Lung (tissue), 12 donors: Measurements from ENCODE around the gene ASPSCR1. TPM values are rescaled to one million over a fixed set of nuclear protein-coding genes. Genes with fewer than 3 reads are reported as not detected.
A peak's percentile ranks its signal among the peaks of the same experiment; 100 is the strongest.

ENCODE experiments used
- ATAC-seq: fragments of 200-7000 bp; cut with Tn5 transposase; one replicate; pipeline ENCODE4 v1.9.1; 2020; ENCODE audit warnings: moderate number of reproducible peaks; ENCODE audit not compliant: insufficient read depth, low FRiP score
- DNase-seq, 3 donors: peaks; one replicate each; pipeline ENCODE4 v3.0.0-alpha.2; 2013 to 2017
- H3K27ac ChIP-seq, 2 donors: one replicate each; pipeline ENCODE4 v1.5.1; 2013; ENCODE audit warnings: mild to moderate bottlenecking in 2 of 2, moderate library complexity in 2 of 2, control low read depth in 1 of 2, inconsistent platforms in 1 of 2, low read depth in 1 of 2, low read length in 1 of 2
- H3K27me3 ChIP-seq, 3 donors: one replicate each; pipeline ENCODE4 v1.5.1; 2013; ENCODE audit warnings: low read length in 2 of 3; ENCODE audit not compliant: control insufficient read depth in 3 of 3, insufficient read depth in 3 of 3
- H3K36me3 ChIP-seq, 4 donors: one replicate each; pipeline ENCODE4 v1.5.1; 2013; ENCODE audit warnings: low read length in 4 of 4, mild to moderate bottlenecking in 1 of 4, moderate library complexity in 1 of 4; ENCODE audit not compliant: control insufficient read depth in 4 of 4, insufficient read depth in 4 of 4
- H3K4me1 ChIP-seq, 5 donors: one replicate each; pipeline ENCODE4 v1.5.1; 2013; ENCODE audit warnings: low read length in 5 of 5, mild to moderate bottlenecking in 2 of 5, moderate library complexity in 1 of 5; ENCODE audit not compliant: control insufficient read depth in 5 of 5, insufficient read depth in 5 of 5
- H3K4me3 ChIP-seq: one replicate; pipeline ENCODE4 v1.5.1; 2013; ENCODE audit warnings: mild to moderate bottlenecking, control low read depth, moderate library complexity
- H3K9ac ChIP-seq, 2 donors: one replicate each; pipeline ENCODE4 v1.5.1; 2013; ENCODE audit warnings: low read length in 2 of 2, control low read depth in 1 of 2; ENCODE audit not compliant: insufficient read depth in 1 of 2
- H3K9me3 ChIP-seq, 4 donors: one replicate each; pipeline ENCODE4 v1.5.1; 2013; ENCODE audit warnings: low read length in 3 of 4, mild to moderate bottlenecking in 1 of 4, moderate library complexity in 1 of 4; ENCODE audit not compliant: control insufficient read depth in 4 of 4, insufficient read depth in 3 of 4
- CTCF ChIP-seq: IDR thresholded peaks from 2 replicates; pipeline ENCODE4 v1.5.1; 2012; ENCODE audit warnings: mild to moderate bottlenecking; ENCODE audit errors: control extremely low read depth, extremely low read depth
- WGBS, 2 donors: extraction: QIAGEN DNeasy Blood & Tissue Kit; methylation state at CpG; one replicate each; pipeline ENCODE4 v1.1.7; 2013; 5-methylcytosine and 5-hydroxymethylcytosine counted together
- polyA plus RNA-seq, 2 donors: library from polyadenylated mRNA; stranded (reverse); fragments of 200-250 nt; gene quantifications; one replicate each; pipeline ENCODE4 v1.2.1, GENCODE V29; 2013
- total RNA-seq, 2 donors: library from RNA; depleted of rRNA in 1 of 2; stranded (reverse); fragments of >200 nt in 1 of 2; gene quantifications; one replicate each; pipeline ENCODE4 v1.2.1, GENCODE V29; 2014 to 2021
- donor health status: control.
- donor health status: control.
- donor health status: Bipolar disorder and iron deficiency.
- donor health status: healthy.
- donor health status: DM: yes; HTN: yes; CAD: no.

ASPSCR1 gene
- total and polyA plus RNA-seq, 4 donors = 22.9 to 68.6 (median 42.4) TPM

- 85 to 90% methylated on average over 25 to 26 of the region's 26 CpGs for WGBS, 2 donors
These were observed 77.9 kb downstream of the ASPSCR1 start for GRCh38 chr17:82055023-82055964.

GRCh38 chr17:82055965-82056728 is 78.7 kb downstream of the ASPSCR1 start:
- no peak overlapping the region for H3K27ac ChIP-seq
- H3K9ac ChIP-seq = no peak overlapping the region
- no peak overlapping the region for H3K4me3 ChIP-seq
- peaks cover 0 to 14% (median 4%) of the 10 kb centered on the region in 5 donors for H3K4me1 ChIP-seq
- no peaks in the 10 kb centered on the region for H3K27me3 ChIP-seq
- no peak for TF ChIP-seq CTCF
- DNase-seq (peak in 1 of 3 donors; percentile 4), ATAC-seq (no peak)
- H3K36me3 ChIP-seq = peaks cover 5 to 75% (median 17%) of the 10 kb centered on the region in 4 donors
- H3K9me3 ChIP-seq = no peaks in the 10 kb centered on the region
- 93 to 95% methylated on average over 28 of the region's 28 CpGs for WGBS, 2 donors

More at GRCh38 chr17:82055023-82055964, 77.9 kb downstream of the ASPSCR1 start:
- no peak overlapping the region for H3K9ac ChIP-seq
- H3K4me1 ChIP-seq = peaks cover 0 to 21% (median 8%) of the 10 kb centered on the region in 5 donors
- no peak overlapping the region for H3K27ac ChIP-seq
- DNase-seq = no peak
- H3K9me3 ChIP-seq = no peaks in the 10 kb centered on the region
- H3K4me3 ChIP-seq = no peak overlapping the region
- ATAC-seq = no peak
- H3K27me3 ChIP-seq = no peaks in the 10 kb centered on the region
- TF ChIP-seq CTCF = no peak
- peaks cover 5 to 66% (median 15%) of the 10 kb centered on the region in 4 donors for H3K36me3 ChIP-seq

- peaks cover 0 to 14% (median 4%) of the 10 kb centered on the region in 5 donors for H3K4me1 ChIP-seq
- ATAC-seq (no peak), DNase-seq (peak in 1 of 3 donors; percentile 6)
- 89 to 92% methylated on average over 28 to 29 of the region's 29 CpGs for WGBS, 2 donors
- no peak overlapping the region for H3K9ac ChIP-seq
- H3K4me3 ChIP-seq = no peak overlapping the region
- peaks cover 5 to 81% (median 19%) of the 10 kb centered on the region in 4 donors for H3K36me3 ChIP-seq
- no peak overlapping the region for H3K27ac ChIP-seq
- no peaks in the 10 kb centered on the region for H3K27me3 ChIP-seq
- no peaks in the 10 kb centered on the region for H3K9me3 ChIP-seq
- no peak for TF ChIP-seq CTCF
These were observed 79.5 kb downstream of the ASPSCR1 start for GRCh38 chr17:82056729-82057621.
